Measurements from ENCODE around the gene PLA2G3. TPM values are rescaled to one million over a fixed set of nuclear protein-coding genes. Genes with fewer than 3 reads are reported as not detected.

Gene PLA2G3
- total and polyA plus RNA-seq, 2 experiments from 2014 or later: 18.0 to 34.5 TPM

- Mint-ChIP-seq H3K27ac (no peak overlapping the region), H3K27me3 (ENCODE audit: insufficient read depth, low read depth, poor library complexity) (peaks cover 7% of the 10 kb centered on the region), H3K4me3 (no peak overlapping the region), H3K9me3 (no peaks in the 10 kb centered on the region), H3K36me3 (ENCODE audit: low read depth) (peaks cover 29% of the 10 kb centered on the region), H3K4me1 (peaks cover 16% of the 10 kb centered on the region)
- TF ChIP-seq POLR2AphosphoS5 (IDR thresholded peaks at IDR 0.05; ENCODE audit: low read depth) (no peak), ZNF462 (CRISPR knock-in tag; IDR thresholded peaks at IDR 0.05) (no peak), CREB1 (CRISPR knock-in tag; IDR thresholded peaks at IDR 0.05; ENCODE audit: low read depth) (no peak), REST (IDR thresholded peaks at IDR 0.05; ENCODE audit: unreplicated experiment) (no peak), NANOG (IDR thresholded peaks at IDR 0.05; ENCODE audit: borderline replicate concordance) (no peak), EZH2phosphoT487 (IDR thresholded peaks at IDR 0.05; ENCODE audit: unreplicated experiment) (no peak)
- H3K9me2 ChIP-seq (ENCODE audit: insufficient read depth): no peaks in the 10 kb centered on the region
- H4K20me1 ChIP-seq (replicated peaks; ENCODE audit: insufficient read depth): peaks cover 6% of the 10 kb centered on the region; the same call in 1 of the 2 replicates
- ATAC-seq (no peak), DNase-seq (ENCODE audit: low spot score) (no peak)
- no peak overlapping the region for H3K4me3 ChIP-seq
- no peaks in the 10 kb centered on the region for H3F3A ChIP-seq (replicated peaks; ENCODE audit: low read depth)
- no peak overlapping the region for H3K4me2 ChIP-seq
- peaks cover 25% of the 10 kb centered on the region for H3K79me2 ChIP-seq (replicated peaks; ENCODE audit: insufficient read depth)
- no peaks in the 10 kb centered on the region for H3K27me3 ChIP-seq (ENCODE audit: insufficient read depth)
- no peak overlapping the region for H3K27ac ChIP-seq (ENCODE audit: low read depth)
- peaks cover 16% of the 10 kb centered on the region for H3K4me1 ChIP-seq (ENCODE audit: insufficient read depth)
- no peak overlapping the region for H2AFZ ChIP-seq
- peaks cover 17% of the 10 kb centered on the region for H3K36me3 ChIP-seq (ENCODE audit: insufficient read depth)
These were observed 4.6 kb downstream of the PLA2G3 start for GRCh38 chr22:31135706-31136105.

All from GM23338 (cell line).